Liver (tissue), 2 donors: ENCODE data around the gene NUDT6.
A peak's percentile ranks its signal among the peaks of the same experiment; 100 is the strongest.

Experiments used
- YY1 ChIP-seq: IDR thresholded peaks from 2 replicates; pipeline ENCODE4 v1.6.1; 2016; ENCODE audit warnings: antibody characterized with exemption, mild to moderate bottlenecking
- TF ChIP-seq, protein P1 (sequence below): fragments of 150-350 bp; IDR thresholded peaks from 2 replicates; pipeline ENCODE4 v1.5.1; 2017; ENCODE audit warnings: improper control_type of control experiment, low read depth, low read length; ENCODE audit not compliant: missing input control
- donor health status: healthy.

DNA sequence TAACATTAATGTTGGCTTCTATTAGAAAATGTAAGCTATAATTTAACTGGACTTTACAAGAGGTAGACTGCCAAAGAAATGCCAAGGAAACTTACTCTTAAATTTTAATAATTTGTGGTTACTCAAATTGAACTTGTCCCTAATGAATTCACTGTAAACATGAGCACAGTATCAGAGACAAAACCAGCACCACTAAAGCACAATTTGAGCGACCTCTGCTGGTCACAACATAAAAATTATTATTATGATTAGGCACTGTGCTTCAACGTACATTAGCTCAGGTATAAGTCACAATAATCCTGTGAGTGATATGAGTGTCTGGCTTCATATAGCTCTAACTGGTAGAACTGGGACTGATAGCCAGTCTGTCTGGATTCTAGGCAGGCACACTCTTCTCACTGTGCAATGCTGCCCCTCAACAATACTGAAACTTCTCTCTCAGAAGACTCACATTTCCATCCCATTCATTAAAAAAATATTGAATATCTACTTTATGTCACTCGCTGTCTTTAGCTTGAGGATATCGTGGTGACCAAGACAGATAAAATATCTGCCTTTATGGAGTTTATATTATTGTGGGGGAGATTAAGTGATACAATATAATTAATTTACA, 8.0 kb downstream of the NUDT6 start:
- TF ChIP-seq, protein P1, sequence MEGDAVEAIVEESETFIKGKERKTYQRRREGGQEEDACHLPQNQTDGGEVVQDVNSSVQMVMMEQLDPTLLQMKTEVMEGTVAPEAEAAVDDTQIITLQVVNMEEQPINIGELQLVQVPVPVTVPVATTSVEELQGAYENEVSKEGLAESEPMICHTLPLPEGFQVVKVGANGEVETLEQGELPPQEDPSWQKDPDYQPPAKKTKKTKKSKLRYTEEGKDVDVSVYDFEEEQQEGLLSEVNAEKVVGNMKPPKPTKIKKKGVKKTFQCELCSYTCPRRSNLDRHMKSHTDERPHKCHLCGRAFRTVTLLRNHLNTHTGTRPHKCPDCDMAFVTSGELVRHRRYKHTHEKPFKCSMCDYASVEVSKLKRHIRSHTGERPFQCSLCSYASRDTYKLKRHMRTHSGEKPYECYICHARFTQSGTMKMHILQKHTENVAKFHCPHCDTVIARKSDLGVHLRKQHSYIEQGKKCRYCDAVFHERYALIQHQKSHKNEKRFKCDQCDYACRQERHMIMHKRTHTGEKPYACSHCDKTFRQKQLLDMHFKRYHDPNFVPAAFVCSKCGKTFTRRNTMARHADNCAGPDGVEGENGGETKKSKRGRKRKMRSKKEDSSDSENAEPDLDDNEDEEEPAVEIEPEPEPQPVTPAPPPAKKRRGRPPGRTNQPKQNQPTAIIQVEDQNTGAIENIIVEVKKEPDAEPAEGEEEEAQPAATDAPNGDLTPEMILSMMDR, result peak; percentile 54
- TF ChIP-seq YY1, result no peak
